B cell (primary cell): Measurements from ENCODE around the gene TFF2. TPM values are rescaled to one million over a fixed set of nuclear protein-coding genes. Genes with fewer than 3 reads are reported as not detected.

Source experiments
- ATAC-seq: fragments of 200-7000 bp; cut with Tn5 transposase; one replicate; pipeline ENCODE4 v1.10.0; 2021; ENCODE audit warnings: low read depth, mild to moderate bottlenecking, moderate number of reproducible peaks, moderate library complexity
- CTCF ChIA-PET: fragments of 350-600 bp; sonication (Branson Sonifier 250); formaldehyde crosslinking; loops from one replicate; lab custom pipeline; 2021; ENCODE audit warnings: antibody characterized with exemption, inconsistent platforms; lab: Charles Lee
- POLR2A ChIA-PET: fragments of 350-600 bp; sonication (Branson Sonifier 250); formaldehyde crosslinking; loops from one replicate; lab custom pipeline; 2021; ENCODE audit warnings: antibody characterized with exemption; lab: Charles Lee
- DNase-seq: peaks from one replicate; pipeline ENCODE4 v3.0.0; 2013
- H2AFZ ChIP-seq: 2 replicates; pipeline ENCODE4 v1.6.1; 2012; ENCODE audit warnings: mild to moderate bottlenecking, low read depth, low read length; ENCODE audit not compliant: insufficient read depth, poor library complexity, severe bottlenecking
- H3K27ac ChIP-seq, 2 donors: 1 replicate in 1 of 2; 2 replicates in 1 of 2; pipeline ENCODE4 v1.5.1; 2012 to 2013; ENCODE audit warnings: low read length in 2 of 2, mild to moderate bottlenecking in 2 of 2, moderate library complexity in 1 of 2
- H3K27me3 ChIP-seq, 4 experiments: fragments of 200-600 bp in 1 of 4; sonication (generic) in 1 of 4; replicated peaks in 1 of 4; 1 replicate in 2 of 4; 2 replicates in 2 of 4; pipeline versions ENCODE4 v1.6.1 to v1.7.0; 2013 to 2016; ENCODE audit warnings: low read length in 3 of 4, mild to moderate bottlenecking in 2 of 4, mixed read lengths in 1 of 4, moderate library complexity in 1 of 4; ENCODE audit not compliant: insufficient read depth in 4 of 4, control insufficient read depth in 3 of 4; ENCODE audit errors: control extremely low read depth in 1 of 4
- H3K36me3 ChIP-seq, 2 experiments: replicated peaks in 1 of 2; 1 replicate in 1 of 2; 2 replicates in 1 of 2; pipeline versions ENCODE4 v1.6.1 to v1.7.1; 2013; ENCODE audit warnings: low read length in 1 of 2; ENCODE audit not compliant: insufficient read depth in 2 of 2, control insufficient read depth in 1 of 2; ENCODE audit errors: control extremely low read depth in 1 of 2, extremely low read depth in 1 of 2
- H3K4me1 ChIP-seq, 2 donors: fragments of 200-600 bp in 1 of 2; sonication (generic) in 1 of 2; 1 replicate in 1 of 2; 2 replicates in 1 of 2; pipeline versions ENCODE4 v1.5.1 to v1.6.1; 2013 to 2017; ENCODE audit warnings: low read length in 2 of 2; ENCODE audit not compliant: control insufficient read depth in 2 of 2, insufficient read depth in 2 of 2
- H3K4me2 ChIP-seq: replicated peaks from 2 replicates; pipeline ENCODE3; 2012; ENCODE audit warnings: mild to moderate bottlenecking, low read depth, low read length; ENCODE audit not compliant: poor library complexity, severe bottlenecking
- H3K4me3 ChIP-seq, 5 experiments: fragments of 200-600 bp in 1 of 5; sonication (generic) in 1 of 5; 1 replicate in 3 of 5; 2 replicates in 2 of 5; pipeline versions ENCODE4 v1.5.1 to v1.7.0; 2011 to 2016; ENCODE audit warnings: low read length in 4 of 5, mild to moderate bottlenecking in 4 of 5, low read depth in 2 of 5, control low read depth in 1 of 5, moderate library complexity in 1 of 5; ENCODE audit not compliant: insufficient read depth in 1 of 5; ENCODE audit errors: control extremely low read depth in 1 of 5, extremely low read depth in 1 of 5
- H3K79me2 ChIP-seq: fragments of 200-600 bp; sonication (generic); one replicate; pipeline ENCODE4 v1.6.0; 2016; ENCODE audit warnings: low read length; ENCODE audit not compliant: control insufficient read depth, insufficient read depth
- H3K9ac ChIP-seq: fragments of 200-600 bp; sonication (generic); 2 replicates; pipeline ENCODE4 v1.6.1; 2017; ENCODE audit warnings: mild to moderate bottlenecking, low read length, moderate library complexity
- H3K9me3 ChIP-seq, 3 donors: one replicate each; pipeline versions ENCODE4 v1.6.1 to v1.7.1; 2013; ENCODE audit warnings: low read length in 2 of 3; ENCODE audit not compliant: control insufficient read depth in 2 of 3, insufficient read depth in 1 of 3; ENCODE audit errors: control extremely low read depth in 1 of 3
- H4K20me1 ChIP-seq: 2 replicates; pipeline ENCODE4 v1.6.0; 2012; ENCODE audit warnings: mild to moderate bottlenecking, low read length; ENCODE audit not compliant: insufficient read depth, control insufficient read depth, poor library complexity, severe bottlenecking
- H3K27ac Mint-ChIP-seq: one replicate; pipeline ENCODE4 v1.8.0; 2021; ENCODE audit warnings: mixed read lengths
- H3K27me3 Mint-ChIP-seq: one replicate; pipeline ENCODE4 v1.8.0; 2021; ENCODE audit warnings: mixed read lengths
- H3K4me1 Mint-ChIP-seq: one replicate; pipeline ENCODE4 v1.8.0; 2021; ENCODE audit warnings: mixed read lengths
- H3K4me3 Mint-ChIP-seq: one replicate; pipeline ENCODE4 v1.8.0; 2021; ENCODE audit warnings: mixed read lengths
- H3K9me3 Mint-ChIP-seq: one replicate; pipeline ENCODE4 v1.8.0; 2022; ENCODE audit warnings: mixed read lengths; ENCODE audit not compliant: insufficient read depth
- EZH2 ChIP-seq: IDR thresholded peaks from 2 replicates; pipeline ENCODE4 v1.6.1; 2012; ENCODE audit warnings: borderline replicate concordance, low read depth, mild to moderate bottlenecking, moderate library complexity, low read length; ENCODE audit not compliant: insufficient read depth, poor library complexity, severe bottlenecking
- WGBS: methylation state at CpG from one replicate; pipeline ENCODE4 v1.1.5; 2013; ENCODE audit warnings: missing lambda C conversion rate; ENCODE audit not compliant: insufficient coverage; 5-methylcytosine and 5-hydroxymethylcytosine counted together
- intact Hi-C: fragments of 100-400 bp; cut with micrococcal nuclease; formaldehyde crosslinking; loops from one replicate; pipeline ENCODE4 v1.10.0; 2022
- polyA plus RNA-seq: library from polyadenylated mRNA; depleted of rRNA; stranded (reverse); fragments of >200 nt; gene quantifications from 2 replicates; pipeline ENCODE4 v1.2.3, GENCODE V29; 2012
- total RNA-seq, 2 donors: library from RNA; stranded (reverse); fragments of 120-200 nt in 1 of 2; gene quantifications; 1 replicate in 1 of 2; 2 replicates in 1 of 2; pipeline versions ENCODE4 v1.2.3 to v1.2.4, GENCODE V29; 2013 to 2022
- TF ChIP-seq, protein P1 (sequence below): fragments of 200-600 bp; IDR thresholded peaks from one replicate; pipeline ENCODE4 v1.8.0; 2022; ENCODE audit warnings: antibody characterized with exemption, mild to moderate bottlenecking

Gene TFF2
- total and polyA plus RNA-seq, 2 donors (not counting 1 experiment from before 2014, with no cell fraction given): not detected

DNA sequence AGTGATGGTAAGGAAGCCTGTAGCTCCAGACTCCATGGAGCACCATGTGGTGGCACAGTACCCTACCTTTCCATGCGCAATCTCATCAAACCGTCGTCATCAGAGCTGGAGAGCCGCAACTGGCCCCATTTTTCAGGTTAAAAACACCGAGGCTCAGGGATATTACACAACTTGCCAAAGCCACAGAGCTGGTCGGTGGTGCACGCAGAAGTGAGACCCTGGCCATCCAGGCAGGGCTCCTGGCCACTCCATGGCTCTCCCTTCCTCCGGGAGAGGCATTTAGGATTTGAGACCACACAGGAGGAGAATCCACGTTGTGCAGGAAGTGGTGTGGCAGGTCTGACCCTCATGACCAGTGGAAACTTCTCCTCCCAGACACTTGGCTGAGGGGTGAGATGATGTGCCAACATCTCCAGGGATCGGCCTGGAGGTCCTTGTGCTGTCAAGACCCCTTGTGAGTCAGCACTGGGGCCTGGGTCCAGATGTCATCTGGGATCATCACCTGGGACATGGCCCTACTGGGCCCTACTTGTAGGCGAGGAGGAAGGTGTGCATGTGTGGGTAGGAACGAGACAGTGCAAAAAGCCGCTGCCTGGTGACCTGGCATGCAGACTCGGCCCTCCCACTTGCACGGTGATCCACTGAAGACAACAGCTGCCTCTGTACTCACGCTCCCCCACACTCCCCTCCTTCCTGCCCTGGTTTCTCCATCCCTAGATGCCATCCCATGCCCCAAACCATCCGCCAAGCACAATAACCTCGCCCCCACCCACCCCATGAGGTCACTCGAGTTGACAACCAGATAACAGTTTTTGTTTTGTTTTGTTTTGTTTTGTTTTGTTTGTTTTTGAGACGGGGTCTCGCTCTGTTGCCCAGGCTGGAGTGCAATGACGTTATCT, 46.0 kb downstream of the TFF2 start:
- Histone ChIP-seq H2AFZ (no peak overlapping the region), H3K4me1 (peaks cover 5 to 12% of the 10 kb centered on the region in 2 donors), H3K27me3 (peaks cover 0 to 37% (median 13%) of the 10 kb centered on the region in 4 experiments), H3K27ac (no peak overlapping the region), H3K36me3 (no peaks in the 10 kb centered on the region), H3K4me2 (no peak overlapping the region), H3K79me2 (no peaks in the 10 kb centered on the region), H3K9me3 (peaks cover 0 to 3% (median 0%) of the 10 kb centered on the region in 3 donors), H3K4me3 (no peak overlapping the region), H3K9ac (no peak overlapping the region), H4K20me1 (no peaks in the 10 kb centered on the region)
- 90% methylated on average over 17 of the region's 22 CpGs for WGBS
- Mint-ChIP-seq H3K27me3 (peaks cover 26% of the 10 kb centered on the region), H3K4me1 (peaks cover 8% of the 10 kb centered on the region), H3K9me3 (no peaks in the 10 kb centered on the region), H3K4me3 (no peak overlapping the region), H3K27ac (no peak overlapping the region)
- POLR2A ChIA-PET: no interaction called here
- no peak for TF ChIP-seq EZH2
- TF ChIP-seq, protein P1, sequence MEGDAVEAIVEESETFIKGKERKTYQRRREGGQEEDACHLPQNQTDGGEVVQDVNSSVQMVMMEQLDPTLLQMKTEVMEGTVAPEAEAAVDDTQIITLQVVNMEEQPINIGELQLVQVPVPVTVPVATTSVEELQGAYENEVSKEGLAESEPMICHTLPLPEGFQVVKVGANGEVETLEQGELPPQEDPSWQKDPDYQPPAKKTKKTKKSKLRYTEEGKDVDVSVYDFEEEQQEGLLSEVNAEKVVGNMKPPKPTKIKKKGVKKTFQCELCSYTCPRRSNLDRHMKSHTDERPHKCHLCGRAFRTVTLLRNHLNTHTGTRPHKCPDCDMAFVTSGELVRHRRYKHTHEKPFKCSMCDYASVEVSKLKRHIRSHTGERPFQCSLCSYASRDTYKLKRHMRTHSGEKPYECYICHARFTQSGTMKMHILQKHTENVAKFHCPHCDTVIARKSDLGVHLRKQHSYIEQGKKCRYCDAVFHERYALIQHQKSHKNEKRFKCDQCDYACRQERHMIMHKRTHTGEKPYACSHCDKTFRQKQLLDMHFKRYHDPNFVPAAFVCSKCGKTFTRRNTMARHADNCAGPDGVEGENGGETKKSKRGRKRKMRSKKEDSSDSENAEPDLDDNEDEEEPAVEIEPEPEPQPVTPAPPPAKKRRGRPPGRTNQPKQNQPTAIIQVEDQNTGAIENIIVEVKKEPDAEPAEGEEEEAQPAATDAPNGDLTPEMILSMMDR: no peak
- CTCF ChIA-PET: no interaction called here
- no peak for DNase-seq
- intact Hi-C loops: no loop called here
- no peak for ATAC-seq

DNA sequence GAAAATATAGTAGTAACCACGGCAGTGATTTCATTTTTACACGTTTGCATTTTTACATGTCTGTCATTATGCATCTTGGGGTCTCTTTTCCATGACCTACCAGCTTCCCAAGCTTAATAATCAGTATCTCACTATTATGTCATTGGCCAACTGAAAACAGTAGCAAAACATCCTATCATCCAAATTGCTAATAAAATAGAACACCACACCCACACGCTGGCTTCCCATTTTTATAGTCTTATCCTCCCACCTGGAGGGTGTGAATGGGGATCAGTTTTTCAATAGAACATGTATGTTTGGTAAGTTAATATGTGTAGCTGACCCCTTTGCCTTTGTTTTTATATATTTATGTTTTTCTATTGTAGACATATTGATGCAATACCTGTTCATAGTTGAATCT, 47.4 kb downstream of the TFF2 start:
- WGBS: no CpG with 5 or more reads among the region's 3 CpGs
- TF ChIP-seq, protein P1: no peak
- TF ChIP-seq EZH2: no peak
- Histone ChIP-seq H3K79me2 (no peaks in the 10 kb centered on the region), H3K27ac (no peak overlapping the region), H3K27me3 (peaks cover 0 to 24% (median 10%) of the 10 kb centered on the region in 4 experiments), H4K20me1 (no peaks in the 10 kb centered on the region), H3K9me3 (peaks cover 0 to 3% (median 0%) of the 10 kb centered on the region in 3 donors), H3K4me1 (peaks cover 0 to 6% of the 10 kb centered on the region in 2 donors), H3K4me2 (no peak overlapping the region), H2AFZ (no peak overlapping the region), H3K9ac (no peak overlapping the region), H3K36me3 (no peaks in the 10 kb centered on the region), H3K4me3 (no peak overlapping the region)
- intact Hi-C loops: no loop called here
- ChIA-PET CTCF (no interaction called here), POLR2A (no interaction called here)
- Mint-ChIP-seq H3K27ac (no peak overlapping the region), H3K4me1 (peaks cover 4% of the 10 kb centered on the region), H3K9me3 (no peaks in the 10 kb centered on the region), H3K4me3 (no peak overlapping the region), H3K27me3 (peaks cover 15% of the 10 kb centered on the region)
- ATAC-seq (no peak), DNase-seq (no peak)
